Retinal pigment epithelial cell (primary cell): ENCODE data around the gene SDHAF1.
"Not testable (repeated sequence)": the region's sequence is repeated elsewhere in the genome, so short reads cannot be mapped to it uniquely, and the experiment has no call there.

Experiments used
- DNase-seq: peaks from one replicate; pipeline ENCODE4 v3.0.0-alpha.2; 2010; ENCODE audit warnings: low read depth
- H3K4me3 ChIP-seq: 2 replicates; pipeline ENCODE4 v1.5.1; 2011; ENCODE audit warnings: mild to moderate bottlenecking, low read length, control low read depth, moderate library complexity
- TF ChIP-seq, protein P1 (sequence below): conservative IDR thresholded peaks from 2 replicates; pipeline ENCODE4 v1.5.1; 2011; ENCODE audit warnings: low read depth, low read length, control low read depth, inconsistent platforms

The SDHAF1 gene

GRCh38 chr19:36030264-36031148 is 35.5 kb downstream of the SDHAF1 start:
- TF ChIP-seq, protein P1, sequence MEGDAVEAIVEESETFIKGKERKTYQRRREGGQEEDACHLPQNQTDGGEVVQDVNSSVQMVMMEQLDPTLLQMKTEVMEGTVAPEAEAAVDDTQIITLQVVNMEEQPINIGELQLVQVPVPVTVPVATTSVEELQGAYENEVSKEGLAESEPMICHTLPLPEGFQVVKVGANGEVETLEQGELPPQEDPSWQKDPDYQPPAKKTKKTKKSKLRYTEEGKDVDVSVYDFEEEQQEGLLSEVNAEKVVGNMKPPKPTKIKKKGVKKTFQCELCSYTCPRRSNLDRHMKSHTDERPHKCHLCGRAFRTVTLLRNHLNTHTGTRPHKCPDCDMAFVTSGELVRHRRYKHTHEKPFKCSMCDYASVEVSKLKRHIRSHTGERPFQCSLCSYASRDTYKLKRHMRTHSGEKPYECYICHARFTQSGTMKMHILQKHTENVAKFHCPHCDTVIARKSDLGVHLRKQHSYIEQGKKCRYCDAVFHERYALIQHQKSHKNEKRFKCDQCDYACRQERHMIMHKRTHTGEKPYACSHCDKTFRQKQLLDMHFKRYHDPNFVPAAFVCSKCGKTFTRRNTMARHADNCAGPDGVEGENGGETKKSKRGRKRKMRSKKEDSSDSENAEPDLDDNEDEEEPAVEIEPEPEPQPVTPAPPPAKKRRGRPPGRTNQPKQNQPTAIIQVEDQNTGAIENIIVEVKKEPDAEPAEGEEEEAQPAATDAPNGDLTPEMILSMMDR = peak; percentile 23
- DNase-seq = no peak
- H3K4me3 ChIP-seq = no peak overlapping the region

DNA sequence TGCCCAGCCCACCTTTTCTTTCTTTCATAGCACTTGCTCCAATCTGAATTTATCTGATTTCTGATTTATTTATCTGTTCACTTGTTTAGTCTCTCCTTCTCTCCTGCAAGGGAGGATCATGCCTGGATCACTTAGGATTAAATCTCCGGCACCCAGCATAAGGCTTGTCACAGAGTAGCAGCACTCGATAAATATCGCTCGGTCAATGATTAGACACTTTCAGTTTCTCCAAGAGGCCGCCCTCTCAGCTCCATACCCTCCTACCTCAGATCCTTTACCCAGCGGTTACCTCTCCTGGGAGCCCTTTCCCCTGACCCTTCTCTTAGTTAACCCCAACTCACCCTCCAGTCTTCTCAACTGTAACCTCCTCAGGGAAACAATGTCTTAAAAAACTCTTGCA is 36.3 kb downstream of the SDHAF1 start:
- TF ChIP-seq, protein P1 = no peak
- DNase-seq = no peak
- H3K4me3 ChIP-seq = peak overlapping the region; percentile 10

- H3K4me3 ChIP-seq = peak within 1 kb of the TSS; percentile 81
- DNase-seq = no peak
- TF ChIP-seq, protein P1 = no peak
Observed at GRCh38 chr19:36032251-36033104, 37.5 kb downstream of the SDHAF1 start, which contains the start of gene CLIP3. Gene CLIP3 (minus strand): TSS chr19:36032873. CDS start chr19:36032357, 516 bp downstream.

GRCh38 chr19:36040495-36040894 is 45.5 kb downstream of the SDHAF1 start:
- no peak overlapping the region for H3K4me3 ChIP-seq
- no peak for DNase-seq
- TF ChIP-seq, protein P1 = no peak

- DNase-seq, H3K4me3 ChIP-seq: not testable (repeated sequence)
Observed at GRCh38 chr19:36041092-36041491, 46.1 kb downstream of the SDHAF1 start.

GRCh38 chr19:36041831-36042230 is 46.8 kb downstream of the SDHAF1 start:
- no peak overlapping the region for H3K4me3 ChIP-seq
- TF ChIP-seq, protein P1 = no peak
- DNase-seq = peak; percentile 34

DNA sequence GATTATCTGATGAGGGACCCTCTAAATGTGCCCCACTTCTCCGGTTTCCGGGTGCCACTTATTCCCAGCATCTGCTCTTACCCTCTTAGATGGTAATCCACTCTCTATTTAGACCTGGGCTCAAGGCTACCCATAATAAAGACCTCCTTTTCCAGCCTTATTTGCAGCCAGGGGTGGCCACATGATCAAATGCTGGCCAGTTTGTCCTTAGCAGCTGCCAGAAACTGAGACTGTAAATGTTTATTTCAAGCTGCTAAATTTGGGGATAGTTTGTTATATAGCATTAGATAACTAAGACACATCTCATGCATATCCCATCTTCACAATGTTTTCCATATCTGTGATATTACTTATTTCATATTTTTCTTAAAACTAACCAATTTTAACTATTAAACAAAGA is 49.0 kb downstream of the SDHAF1 start:
- TF ChIP-seq, protein P1 = no peak
- no peak for DNase-seq

More for the DNA sequence above, 49.0 kb downstream of the SDHAF1 start:
- H3K4me3 ChIP-seq = no peak overlapping the region
